Ishikawa (cell line): ENCODE results near the gene SAMD9L.

Experiments used
- CEBPB ChIP-seq: IDR thresholded peaks from 2 replicates; pipeline ENCODE4 v1.6.1; 2012
- CREB1 ChIP-seq: IDR thresholded peaks from 2 replicates; pipeline ENCODE4 v1.6.1; 2012; ENCODE audit warnings: low read depth
- EGR1 ChIP-seq: IDR thresholded peaks from 2 replicates; pipeline ENCODE4 v1.6.1; 2012
- EP300 ChIP-seq: IDR thresholded peaks from 2 replicates; pipeline ENCODE4 v1.6.1; 2012; ENCODE audit warnings: borderline replicate concordance
- FOXM1 ChIP-seq: IDR thresholded peaks from 2 replicates; pipeline ENCODE4 v1.6.1; 2012; ENCODE audit warnings: low read depth, borderline replicate concordance
- MAX ChIP-seq: IDR thresholded peaks from 2 replicates; pipeline ENCODE4 v1.6.1; 2012
- NFIC ChIP-seq: IDR thresholded peaks from 2 replicates; pipeline ENCODE4 v1.6.1; 2012
- RAD21 ChIP-seq: IDR thresholded peaks from 2 replicates; pipeline ENCODE4 v1.6.1; 2012; ENCODE audit warnings: low read depth
- REST ChIP-seq: IDR thresholded peaks from 2 replicates; pipeline ENCODE4 v1.6.1; 2012; ENCODE audit warnings: low read depth, mild to moderate bottlenecking
- TAF1 ChIP-seq: IDR thresholded peaks from 2 replicates; pipeline ENCODE4 v1.6.1; 2012; ENCODE audit warnings: low read depth, mild to moderate bottlenecking
- TCF12 ChIP-seq: IDR thresholded peaks from 2 replicates; pipeline ENCODE4 v1.6.1; 2012; ENCODE audit warnings: low read depth
- TEAD4 ChIP-seq: IDR thresholded peaks from 2 replicates; pipeline ENCODE4 v1.6.1; 2012
- YY1 ChIP-seq: IDR thresholded peaks from 2 replicates; pipeline ENCODE4 v1.6.1; 2012; ENCODE audit warnings: low read depth
- ZBTB7A ChIP-seq: IDR thresholded peaks from 2 replicates; pipeline ENCODE4 v1.6.1; 2012; ENCODE audit warnings: low read depth
- TF ChIP-seq, protein P1 (sequence below): IDR thresholded peaks from 2 replicates; pipeline ENCODE4 v1.6.1; 2012

Gene SAMD9L

DNA sequence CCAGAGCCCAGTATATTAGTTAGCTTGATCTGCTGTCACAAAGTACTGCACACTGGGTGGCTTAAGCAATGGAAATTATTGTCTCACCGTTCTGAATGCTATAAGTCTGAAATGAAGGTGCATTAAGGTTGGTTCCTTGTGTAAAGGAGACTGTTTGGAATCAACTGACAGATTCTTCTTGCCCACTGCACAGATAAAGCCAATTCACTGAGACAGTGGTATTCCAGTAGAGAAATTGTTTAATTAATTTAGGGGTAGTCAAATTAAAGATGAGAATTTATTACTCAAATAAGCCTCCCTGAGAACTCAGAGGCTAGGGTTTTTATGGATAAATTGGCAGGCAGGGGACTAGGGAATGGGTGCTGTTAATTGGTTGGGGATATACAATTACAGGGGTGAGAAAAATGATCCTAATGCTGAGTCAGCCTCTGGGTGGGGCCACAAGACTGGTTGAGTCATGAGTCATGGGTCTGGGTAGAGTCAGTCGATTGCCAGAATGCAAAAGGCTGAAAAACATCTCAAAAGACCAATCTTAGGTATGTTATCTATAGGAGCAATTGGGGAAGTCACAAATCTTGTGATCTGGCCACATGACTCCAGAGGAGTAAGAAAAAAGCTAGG is 23.5 kb upstream of the SAMD9L start:
- TF ChIP-seq TCF12 (no peak), YY1 (no peak), EGR1 (no peak), CREB1 (no peak), TEAD4 (no peak), REST (no peak), RAD21 (no peak), CEBPB (no peak), TAF1 (no peak), MAX (no peak), ZBTB7A (no peak), FOXM1 (no peak), NFIC (no peak), EP300 (no peak)
- TF ChIP-seq, protein P1, sequence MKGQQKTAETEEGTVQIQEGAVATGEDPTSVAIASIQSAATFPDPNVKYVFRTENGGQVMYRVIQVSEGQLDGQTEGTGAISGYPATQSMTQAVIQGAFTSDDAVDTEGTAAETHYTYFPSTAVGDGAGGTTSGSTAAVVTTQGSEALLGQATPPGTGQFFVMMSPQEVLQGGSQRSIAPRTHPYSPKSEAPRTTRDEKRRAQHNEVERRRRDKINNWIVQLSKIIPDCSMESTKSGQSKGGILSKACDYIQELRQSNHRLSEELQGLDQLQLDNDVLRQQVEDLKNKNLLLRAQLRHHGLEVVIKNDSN, result no peak

DNA sequence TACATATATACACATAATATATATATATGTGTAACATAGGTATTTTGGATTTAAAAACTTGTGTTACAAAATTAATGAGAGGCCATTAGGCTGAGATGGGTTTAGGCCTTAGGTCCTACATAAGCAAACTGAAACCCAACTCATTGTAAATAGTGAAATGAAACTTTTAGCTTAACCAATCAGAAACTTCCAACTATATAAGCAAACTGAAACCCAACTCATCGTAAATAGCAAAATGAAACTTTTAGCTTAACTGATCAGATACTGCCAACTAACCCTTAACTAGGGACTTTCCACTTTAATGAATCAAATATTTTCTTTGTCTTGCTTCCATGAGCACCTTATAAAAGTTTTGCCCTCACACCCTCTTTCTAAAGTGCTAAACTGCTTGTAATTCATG is 17.3 kb upstream of the SAMD9L start:
- TF ChIP-seq CEBPB (no peak), RAD21 (no peak), ZBTB7A (no peak), TEAD4 (no peak), EP300 (no peak), NFIC (no peak), TAF1 (no peak), FOXM1 (no peak), REST (no peak)
- TF ChIP-seq, protein P1, result no peak

GRCh38 chr7:93164766-93165165 is 16.6 kb upstream of the SAMD9L start:
- TF ChIP-seq EGR1 (no peak), FOXM1 (no peak), RAD21 (no peak), ZBTB7A (no peak), EP300 (no peak), REST (no peak), CEBPB (no peak), YY1 (no peak), CREB1 (no peak), TCF12 (no peak), NFIC (no peak), TEAD4 (no peak), MAX (no peak), TAF1 (no peak)
- TF ChIP-seq, protein P1, result no peak

- TF ChIP-seq ZBTB7A (no peak), REST (no peak), EGR1 (no peak)
These were observed 13.1 kb upstream of the SAMD9L start for GRCh38 chr7:93161181-93161762.
